ENCODE measurements around the gene CYP19A1.

GRCh38 chr15:51348688-51349087 is 10.3 kb upstream of the CYP19A1 start:
- TF ChIP-seq, protein P1, sequence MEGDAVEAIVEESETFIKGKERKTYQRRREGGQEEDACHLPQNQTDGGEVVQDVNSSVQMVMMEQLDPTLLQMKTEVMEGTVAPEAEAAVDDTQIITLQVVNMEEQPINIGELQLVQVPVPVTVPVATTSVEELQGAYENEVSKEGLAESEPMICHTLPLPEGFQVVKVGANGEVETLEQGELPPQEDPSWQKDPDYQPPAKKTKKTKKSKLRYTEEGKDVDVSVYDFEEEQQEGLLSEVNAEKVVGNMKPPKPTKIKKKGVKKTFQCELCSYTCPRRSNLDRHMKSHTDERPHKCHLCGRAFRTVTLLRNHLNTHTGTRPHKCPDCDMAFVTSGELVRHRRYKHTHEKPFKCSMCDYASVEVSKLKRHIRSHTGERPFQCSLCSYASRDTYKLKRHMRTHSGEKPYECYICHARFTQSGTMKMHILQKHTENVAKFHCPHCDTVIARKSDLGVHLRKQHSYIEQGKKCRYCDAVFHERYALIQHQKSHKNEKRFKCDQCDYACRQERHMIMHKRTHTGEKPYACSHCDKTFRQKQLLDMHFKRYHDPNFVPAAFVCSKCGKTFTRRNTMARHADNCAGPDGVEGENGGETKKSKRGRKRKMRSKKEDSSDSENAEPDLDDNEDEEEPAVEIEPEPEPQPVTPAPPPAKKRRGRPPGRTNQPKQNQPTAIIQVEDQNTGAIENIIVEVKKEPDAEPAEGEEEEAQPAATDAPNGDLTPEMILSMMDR (IDR thresholded peaks at IDR 0.05), result no peak
- TF ChIP-seq POLR2A (IDR thresholded peaks at IDR 0.05) (no peak), POLR2AphosphoS5 (IDR thresholded peaks at IDR 0.05) (no peak)
